Endodermal cell (in vitro differentiated cells): Measurements from ENCODE around the gene LRGUK. TPM values are rescaled to one million over a fixed set of nuclear protein-coding genes. Genes with fewer than 3 reads are reported as not detected.

ENCODE experiments used
- DNase-seq: peaks from one replicate; pipeline ENCODE4 v3.0.0-alpha.2; 2017
- H3K27ac ChIP-seq: 2 replicates; pipeline ENCODE4 v1.5.1; 2013; ENCODE audit warnings: mild to moderate bottlenecking, low read depth, low read length, moderate library complexity
- H3K27me3 ChIP-seq: 2 replicates; pipeline ENCODE4 v1.6.1; 2013; ENCODE audit warnings: mild to moderate bottlenecking, low read length, moderate library complexity; ENCODE audit not compliant: insufficient read depth, control insufficient read depth, poor library complexity, severe bottlenecking
- H3K36me3 ChIP-seq: 2 replicates; pipeline ENCODE4 v1.7.0; 2013; ENCODE audit warnings: mild to moderate bottlenecking, low read length, moderate library complexity; ENCODE audit not compliant: control insufficient read depth, insufficient read depth
- H3K4me1 ChIP-seq: one replicate; pipeline ENCODE4 v1.7.0; 2013; ENCODE audit warnings: low read length; ENCODE audit not compliant: control insufficient read depth, insufficient read depth
- H3K4me3 ChIP-seq: 2 replicates; pipeline ENCODE4 v1.5.1; 2013; ENCODE audit warnings: mild to moderate bottlenecking, low read length, moderate library complexity
- H3K9ac ChIP-seq: 2 replicates; pipeline ENCODE4 v1.6.1; 2013; ENCODE audit warnings: mild to moderate bottlenecking, low read length, moderate library complexity; ENCODE audit not compliant: poor library complexity, severe bottlenecking; ENCODE audit errors: extremely low read depth
- H3K9me3 ChIP-seq: 2 replicates; pipeline ENCODE4 v1.6.1; 2013; ENCODE audit warnings: mild to moderate bottlenecking, low read length, moderate library complexity; ENCODE audit not compliant: control insufficient read depth
- H3K27ac Mint-ChIP-seq: 2 replicates; pipeline ENCODE4 v1.8.0; 2020; ENCODE audit warnings: mixed read lengths
- H3K27me3 Mint-ChIP-seq: 2 replicates; pipeline ENCODE4 v1.8.0; 2021; ENCODE audit warnings: mild to moderate bottlenecking, mixed read lengths; ENCODE audit not compliant: insufficient read depth
- H3K36me3 Mint-ChIP-seq: 2 replicates; pipeline ENCODE4 v1.8.0; 2020; ENCODE audit warnings: low read depth, mixed read lengths
- H3K4me1 Mint-ChIP-seq: 2 replicates; pipeline ENCODE4 v1.8.0; 2020; ENCODE audit warnings: mixed read lengths
- H3K4me3 Mint-ChIP-seq: 2 replicates; pipeline ENCODE4 v1.8.0; 2020; ENCODE audit warnings: mild to moderate bottlenecking, moderate library complexity, mixed read lengths
- H3K9me3 Mint-ChIP-seq: 2 replicates; pipeline ENCODE4 v1.8.0; 2020; ENCODE audit warnings: mild to moderate bottlenecking, mixed read lengths
- CTCF ChIP-seq: fragments of 200-600 bp; sonication (generic); conservative IDR thresholded peaks from 2 replicates; pipeline ENCODE4 v1.5.0; 2021; ENCODE audit warnings: antibody characterized with exemption, mild to moderate bottlenecking
- WGBS, 2 experiments: methylation state at CpG; one replicate each; pipeline versions ENCODE4 v1.1.5 to v1.1.7; 2013; ENCODE audit warnings: missing lambda C conversion rate in 2 of 2, mixed read lengths in 1 of 2; ENCODE audit not compliant: insufficient coverage in 1 of 2, insufficient read length in 1 of 2; 5-methylcytosine and 5-hydroxymethylcytosine counted together
- total RNA-seq, 2 donors: library from RNA; stranded (reverse); fragmentation: NEBNext Ultra II Directional in 1 of 2; extraction: Animal tissue kit (Norgen Biotek cat#: 25700) in 1 of 2; gene quantifications; 2 replicates in 1 of 2; 3 replicates in 1 of 2; pipeline ENCODE4 v1.2.1, GENCODE V29; 2021

LRGUK gene
- total RNA-seq, 2 donors from 2014 or later: 0.89 to 1.3 TPM

DNA sequence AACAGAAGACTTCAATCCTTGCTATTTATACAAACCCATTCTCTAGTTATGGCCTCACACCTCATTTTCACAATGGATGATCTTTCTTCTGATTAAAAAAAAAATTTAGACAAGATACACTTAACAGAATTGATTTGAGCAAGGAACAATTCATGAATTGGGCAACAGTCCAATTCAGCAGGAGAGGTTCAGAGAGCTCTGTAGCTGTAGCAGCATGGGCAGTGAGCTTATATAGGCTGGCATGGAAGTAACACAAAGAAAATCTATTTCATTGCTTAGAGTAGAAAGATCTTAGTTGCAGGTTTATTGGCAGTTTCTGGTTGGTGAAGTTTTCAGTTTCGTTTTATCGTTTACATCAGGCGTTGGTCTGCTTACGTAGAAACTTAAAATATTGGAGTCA is 23.0 kb upstream of the LRGUK start:
- Mint-ChIP-seq H3K4me1 (no peaks in the 10 kb centered on the region), H3K27ac (no peak overlapping the region), H3K36me3 (no peaks in the 10 kb centered on the region), H3K27me3 (no peaks in the 10 kb centered on the region), H3K4me3 (no peak overlapping the region), H3K9me3 (peaks cover under 1% of the 10 kb centered on the region)
- no peak for TF ChIP-seq CTCF
- H3K9ac ChIP-seq: no peak overlapping the region
- H3K36me3 ChIP-seq: no peaks in the 10 kb centered on the region
- DNase-seq: no peak
- no peak overlapping the region for H3K27ac ChIP-seq
- H3K4me3 ChIP-seq: no peak overlapping the region
- no peaks in the 10 kb centered on the region for H3K9me3 ChIP-seq
- WGBS, 2 experiments: 86% methylated on average over 3 of the region's 4 CpGs; no CpG with 5 or more reads in 1 of the 2 experiments
- H3K4me1 ChIP-seq: no peaks in the 10 kb centered on the region
- no peaks in the 10 kb centered on the region for H3K27me3 ChIP-seq

GRCh38 chr7:134105841-134106240 is 21.3 kb upstream of the LRGUK start:
- no peaks in the 10 kb centered on the region for H3K36me3 Mint-ChIP-seq
- Histone ChIP-seq H3K9me3 (no peaks in the 10 kb centered on the region), H3K27me3 (no peaks in the 10 kb centered on the region), H3K36me3 (no peaks in the 10 kb centered on the region), H3K27ac (no peak overlapping the region), H3K4me3 (no peak overlapping the region), H3K4me1 (no peaks in the 10 kb centered on the region), H3K9ac (no peak overlapping the region)
- H3K4me3 Mint-ChIP-seq: no peak overlapping the region
- no peak for DNase-seq
- no peak for TF ChIP-seq CTCF
- no peaks in the 10 kb centered on the region for H3K4me1 Mint-ChIP-seq
- WGBS, 2 experiments: 88 to 96% methylated on average over 3 to 5 of the region's 5 CpGs
- no peaks in the 10 kb centered on the region for H3K9me3 Mint-ChIP-seq
- H3K27me3 Mint-ChIP-seq: no peaks in the 10 kb centered on the region
- H3K27ac Mint-ChIP-seq: no peak overlapping the region

GRCh38 chr7:134108802-134109201 is 18.3 kb upstream of the LRGUK start:
- Mint-ChIP-seq H3K36me3 (no peaks in the 10 kb centered on the region), H3K4me1 (no peaks in the 10 kb centered on the region), H3K27me3 (no peaks in the 10 kb centered on the region), H3K9me3 (peaks cover 4% of the 10 kb centered on the region), H3K27ac (no peak overlapping the region), H3K4me3 (no peak overlapping the region)
- no peak for TF ChIP-seq CTCF
- Histone ChIP-seq H3K9ac (no peak overlapping the region), H3K27ac (no peak overlapping the region), H3K4me3 (no peak overlapping the region), H3K4me1 (no peaks in the 10 kb centered on the region), H3K9me3 (no peaks in the 10 kb centered on the region), H3K36me3 (no peaks in the 10 kb centered on the region), H3K27me3 (no peaks in the 10 kb centered on the region)
- whole genome bisulfite sequencing, 2 experiments: 100% methylated on average over 2 of the region's 2 CpGs; no CpG with 5 or more reads in 1 of the 2 experiments
- no peak for DNase-seq
